PC-3 (cell line): ENCODE data around the gene SMIM38. TPM values are rescaled to one million over a fixed set of nuclear protein-coding genes. Genes with fewer than 3 reads are reported as not detected.

Experiments used
- ATAC-seq: fragments of 200-7000 bp; cut with Tn5 transposase; 2 replicates; pipeline ENCODE4 v1.9.1; 2020; ENCODE audit warnings: mild to moderate bottlenecking, moderate library complexity
- BruUV-seq: library from RNA; stranded (reverse); fragments of 400-500 nt; replicated peaks from 2 replicates; lab custom pipeline; 2021; lab: Mats Ljungman, UMichigan
- CTCF ChIA-PET: fragments of 300-600 bp; sonication (Branson Sonifier 250); formaldehyde crosslinking; loops from one replicate; lab custom pipeline; 2022; ENCODE audit warnings: antibody characterized with exemption; lab: Charles Lee
- POLR2A ChIA-PET: fragments of 300-600 bp; sonication (Branson Sonifier 250); formaldehyde crosslinking; loops from one replicate; lab custom pipeline; 2022; ENCODE audit warnings: antibody characterized with exemption; ENCODE audit not compliant: unreplicated experiment; lab: Charles Lee
- DNase-seq: peaks from one replicate; pipeline ENCODE4 v3.0.0-alpha.2; 2015
- H2AFZ ChIP-seq: fragments of 300-600 bp; sonication (generic); 2 replicates; pipeline ENCODE4 v1.6.0; 2016; ENCODE audit warnings: antibody characterized with exemption, low read length
- H3F3A ChIP-seq: fragments of 300-600 bp; sonication (generic); one replicate; pipeline ENCODE4 v1.6.0; 2017; ENCODE audit warnings: antibody characterized with exemption, low read length, control low read depth, mild to moderate bottlenecking; ENCODE audit not compliant: unreplicated experiment
- H3K27ac ChIP-seq: fragments of 300-600 bp; sonication (generic); 2 replicates; pipeline ENCODE4 v1.5.1; 2016; ENCODE audit warnings: mild to moderate bottlenecking, low read length
- H3K27me3 ChIP-seq: fragments of 300-600 bp; sonication (generic); 2 replicates; pipeline ENCODE4 v1.6.1; 2016; ENCODE audit warnings: low read length, mixed read lengths
- H3K36me3 ChIP-seq: fragments of 300-600 bp; sonication (generic); 2 replicates; pipeline ENCODE4 v1.6.1; 2016; ENCODE audit warnings: low read depth, mixed run types, low read length, mixed read lengths
- H3K4me1 ChIP-seq: fragments of 300-600 bp; sonication (generic); 2 replicates; pipeline ENCODE4 v1.5.1; 2016; ENCODE audit warnings: low read length; ENCODE audit not compliant: insufficient read depth
- H3K4me2 ChIP-seq: fragments of 300-600 bp; sonication (generic); 2 replicates; pipeline ENCODE4 v1.6.0; 2016; ENCODE audit warnings: low read length
- H3K4me3 ChIP-seq: fragments of 300-600 bp; sonication (generic); 2 replicates; pipeline ENCODE4 v1.5.1; 2016; ENCODE audit warnings: mild to moderate bottlenecking, low read length, mixed read lengths
- H3K79me2 ChIP-seq: fragments of 300-600 bp; sonication (generic); 2 replicates; pipeline ENCODE4 v1.6.1; 2017; ENCODE audit warnings: low read length, mixed read lengths
- H3K9ac ChIP-seq: fragments of 300-600 bp; sonication (generic); 2 replicates; pipeline ENCODE4 v1.6.0; 2016; ENCODE audit warnings: mild to moderate bottlenecking, low read length
- H3K9me2 ChIP-seq: fragments of 300-600 bp; sonication (generic); replicated peaks from 2 replicates; pipeline ENCODE4 v1.6.1; 2016; ENCODE audit warnings: mixed run types, low read length, mixed read lengths
- H3K9me3 ChIP-seq: fragments of 300-600 bp; sonication (generic); 2 replicates; pipeline ENCODE4 v1.6.1; 2016; ENCODE audit warnings: low read length, mixed read lengths
- H4K20me1 ChIP-seq: fragments of 300-600 bp; sonication (generic); 2 replicates; pipeline ENCODE4 v1.6.1; 2016; ENCODE audit warnings: low read length, mixed read lengths
- CTCF ChIP-seq: fragments of 300-600 bp; sonication (generic); conservative IDR thresholded peaks from 2 replicates; pipeline ENCODE4 v1.5.1; 2017; ENCODE audit warnings: antibody characterized with exemption, low read depth, mild to moderate bottlenecking, low read length
- EZH2 ChIP-seq: fragments of 300-600 bp; sonication (generic); IDR thresholded peaks from one replicate; pipeline ENCODE4 v1.6.1; 2017; ENCODE audit warnings: antibody characterized with exemption, mild to moderate bottlenecking, low read length; ENCODE audit not compliant: unreplicated experiment
- EZH2phosphoT487 ChIP-seq: fragments of 300-600 bp; sonication (generic); IDR thresholded peaks from 2 replicates; pipeline ENCODE4 v1.6.1; 2018; ENCODE audit warnings: mild to moderate bottlenecking, antibody characterized with exemption, low read length, borderline replicate concordance
- intact Hi-C: fragments of 100-400 bp; cut with micrococcal nuclease; formaldehyde crosslinking; loops from 2 replicates; pipeline ENCODE4 v1.9.0; 2023
- total RNA-seq: library from RNA; depleted of rRNA; stranded (reverse); fragments of >200 nt; gene quantifications from 2 replicates; pipeline ENCODE4 v1.2.3, GENCODE V29; 2014

The SMIM38 gene
- total RNA-seq, 1 experiment from 2014 or later = 0.04 TPM

GRCh38 chr11:69163842-69164241 lies 8.1 kb downstream of the SMIM38 start:
- no peak for ATAC-seq
- CTCF ChIA-PET = no interaction called here

GRCh38 chr11:69164824-69165223 lies 9.1 kb downstream of the SMIM38 start:
- Histone ChIP-seq H3K79me2 (no peaks in the 10 kb centered on the region), H3K4me3 (no peak overlapping the region), H2AFZ (no peak overlapping the region), H3K4me2 (no peak overlapping the region), H3K4me1 (peaks cover 13% of the 10 kb centered on the region), H3K9me3 (no peaks in the 10 kb centered on the region), H3K9ac (no peak overlapping the region), H4K20me1 (no peaks in the 10 kb centered on the region), H3K27me3 (no peaks in the 10 kb centered on the region), H3K27ac (no peak overlapping the region), H3F3A (no peaks in the 10 kb centered on the region), H3K36me3 (no peaks in the 10 kb centered on the region), H3K9me2 (no peaks in the 10 kb centered on the region)
- ATAC-seq = no peak
- POLR2A ChIA-PET = no interaction called here
- no TSS peak for BruUV-seq
- no peak for TF ChIP-seq CTCF
- TF ChIP-seq EZH2 = no peak
- no peak for TF ChIP-seq EZH2phosphoT487
- DNase-seq = no peak
- intact Hi-C loops = no loop called here
- CTCF ChIA-PET = no interaction called here

More at GRCh38 chr11:69163842-69164241, 8.1 kb downstream of the SMIM38 start:
- H3K36me3 ChIP-seq = no peaks in the 10 kb centered on the region
- peaks cover 13% of the 10 kb centered on the region for H3K4me1 ChIP-seq
- no peaks in the 10 kb centered on the region for H3K27me3 ChIP-seq
- no TSS peak for BruUV-seq
- H3K4me2 ChIP-seq = no peak overlapping the region
- no peaks in the 10 kb centered on the region for H4K20me1 ChIP-seq
- no peaks in the 10 kb centered on the region for H3K9me3 ChIP-seq
- H3K9me2 ChIP-seq = no peaks in the 10 kb centered on the region
- H3F3A ChIP-seq = no peaks in the 10 kb centered on the region
- no peak overlapping the region for H3K4me3 ChIP-seq
- TF ChIP-seq CTCF (no peak), EZH2phosphoT487 (no peak), EZH2 (no peak)
- no peak overlapping the region for H3K9ac ChIP-seq
- intact Hi-C loops = no loop called here
- H2AFZ ChIP-seq = no peak overlapping the region
- no peaks in the 10 kb centered on the region for H3K79me2 ChIP-seq
- POLR2A ChIA-PET = no interaction called here
- H3K27ac ChIP-seq = no peak overlapping the region
- DNase-seq = no peak

- Histone ChIP-seq H3K9ac (no peak overlapping the region), H3F3A (no peaks in the 10 kb centered on the region), H3K9me2 (no peaks in the 10 kb centered on the region), H3K36me3 (no peaks in the 10 kb centered on the region), H3K4me2 (no peak overlapping the region), H3K4me3 (no peak overlapping the region), H2AFZ (no peak overlapping the region), H3K4me1 (peaks cover 13% of the 10 kb centered on the region), H3K27me3 (no peaks in the 10 kb centered on the region), H3K9me3 (no peaks in the 10 kb centered on the region), H3K79me2 (no peaks in the 10 kb centered on the region), H3K27ac (no peak overlapping the region), H4K20me1 (no peaks in the 10 kb centered on the region)
- CTCF ChIA-PET = no interaction called here
- intact Hi-C loops = no loop called here
- no peak for TF ChIP-seq EZH2
- TF ChIP-seq EZH2phosphoT487 = no peak
- TF ChIP-seq CTCF = no peak
- no TSS peak for BruUV-seq
- POLR2A ChIA-PET = no interaction called here
- ATAC-seq = no peak
- DNase-seq = no peak
Measured at GRCh38 chr11:69165775-69166174, 10.0 kb downstream of the SMIM38 start.
